A549 (cell line): ENCODE measurements around the gene ATG10. TPM values are rescaled to one million over a fixed set of nuclear protein-coding genes. Genes with fewer than 3 reads are reported as not detected.
A peak's percentile ranks its signal among the peaks of the same experiment; 100 is the strongest.

Experiments used
- ATAC-seq, 2 experiments: fragments of 200-7000 bp in 1 of 2; fragments of >200 bp in 1 of 2; cut with Nextera tagmentation in 1 of 2; cut with Tn5 transposase in 1 of 2; 3 replicates each; pipeline versions ENCODE4 v1.8.0 to v1.9.1; 2018 to 2020; ENCODE audit warnings: mild to moderate bottlenecking in 1 of 2, moderate library complexity in 1 of 2
- CTCF ChIA-PET: fragments of 300-600 bp; sonication (Branson Sonifier 250); formaldehyde crosslinking; extraction: SDS; loops from one replicate; lab custom pipeline; 2021; ENCODE audit warnings: antibody characterized with exemption, inconsistent platforms; lab: Yijun Ruan, JAX
- POLR2A ChIA-PET: fragments of 350-600 bp; formaldehyde crosslinking; extraction: SDS; loops from one replicate; lab custom pipeline; 2021; ENCODE audit warnings: antibody characterized with exemption, inconsistent platforms; lab: Yijun Ruan, JAX
- DNase-seq, 2 experiments: peaks; one replicate each; pipeline versions ENCODE4 v3.0.0 to v3.0.0-alpha.2; 2011 to 2016; ENCODE audit warnings: low read depth in 1 of 2, low spot score in 1 of 2
- FAIRE-seq: peaks from 2 replicates; lab custom pipeline; 2011; peaks lifted over from hg19 to GRCh38; lab: Jason Lieb, UNC
- H3K27ac ChIP-seq, 2 experiments: fragments of >200 bp; sonication (Bioruptor Twin); formaldehyde crosslinking; 3 replicates each; pipeline ENCODE4 v1.5.1; 2016 to 2017
- H3K4me1 ChIP-seq: fragments of >200 bp; sonication (Bioruptor Twin); formaldehyde crosslinking; 3 replicates; pipeline ENCODE4 v1.6.1; 2016
- H3K4me2 ChIP-seq: fragments of >200 bp; sonication (Bioruptor Twin); formaldehyde crosslinking; 3 replicates; pipeline ENCODE4 v1.6.1; 2016
- H3K4me3 ChIP-seq: fragments of >200 bp; sonication (Bioruptor Twin); formaldehyde crosslinking; 3 replicates; pipeline ENCODE4 v1.5.1; 2016
- H3K9me3 ChIP-seq: fragments of >200 bp; sonication (Bioruptor Twin); formaldehyde crosslinking; 3 replicates; pipeline ENCODE4 v1.6.1; 2016
- ATOH8 ChIP-seq: fragments of 250-450 bp; sonication (Bioruptor Pico); IDR thresholded peaks from 2 replicates; pipeline ENCODE4 v1.5.0; 2020; ENCODE audit warnings: low read depth, mild to moderate bottlenecking, moderate library complexity
- BHLHE40 ChIP-seq: IDR thresholded peaks from 2 replicates; pipeline ENCODE4 v1.6.1; 2012; ENCODE audit warnings: low read depth, low read length, inconsistent platforms
- CEBPB ChIP-seq, 2 experiments: fragments of >200 bp in 1 of 2; sonication (Bioruptor Twin) in 1 of 2; formaldehyde crosslinking in 1 of 2; IDR thresholded peaks; 2 replicates each; pipeline ENCODE4 v1.6.1; 2012 to 2016
- CHD2 ChIP-seq: fragments of 150-350 bp; IDR thresholded peaks from 2 replicates; pipeline ENCODE4 v1.6.1; 2014; ENCODE audit warnings: low read length; ENCODE audit not compliant: partially characterized antibody
- CHD4 ChIP-seq: fragments of 200-600 bp; sonication (generic); IDR thresholded peaks from 2 replicates; pipeline ENCODE4 v1.6.1; 2016; ENCODE audit warnings: antibody characterized with exemption, mild to moderate bottlenecking, borderline replicate concordance
- EHMT2 ChIP-seq: fragments of 200-600 bp; sonication (generic); IDR thresholded peaks from 2 replicates; pipeline ENCODE4 v1.6.1; 2016; ENCODE audit warnings: antibody characterized with exemption, low read depth, mild to moderate bottlenecking, moderate library complexity
- EP300 ChIP-seq, 2 experiments: fragments of >200 bp; sonication (Bioruptor Twin); formaldehyde crosslinking; IDR thresholded peaks; 2 replicates in 1 of 2; 3 replicates in 1 of 2; pipeline ENCODE4 v1.6.1; 2016 to 2017
- FOSL2 ChIP-seq, 2 experiments: fragments of 450-650 bp in 1 of 2; fragments of >200 bp in 1 of 2; sonication (Bioruptor Twin) in 1 of 2; formaldehyde crosslinking; IDR thresholded peaks; 2 replicates each; pipeline versions ENCODE4 v1.5.0 to v1.6.1; 2016 to 2020; ENCODE audit warnings: mild to moderate bottlenecking in 1 of 2, moderate library complexity in 1 of 2
- HOXA7 ChIP-seq: fragments of 250-450 bp; sonication (Bioruptor Pico); IDR thresholded peaks from 2 replicates; pipeline ENCODE4 v1.5.0; 2020; ENCODE audit warnings: mild to moderate bottlenecking, moderate library complexity
- KDM1A ChIP-seq: fragments of 200-600 bp; sonication (generic); IDR thresholded peaks from 2 replicates; pipeline ENCODE4 v1.6.1; 2016; ENCODE audit warnings: low read depth, mild to moderate bottlenecking
- MAZ ChIP-seq: fragments of 150-350 bp; IDR thresholded peaks from 2 replicates; pipeline ENCODE4 v1.6.1; 2014; ENCODE audit warnings: antibody characterized with exemption, low read depth, low read length, borderline replicate concordance
- NFE2L2 ChIP-seq: fragments of 150-350 bp; conservative IDR thresholded peaks from 2 replicates; pipeline ENCODE4 v1.6.1; 2014; ENCODE audit warnings: low read length
- POLR2A ChIP-seq: IDR thresholded peaks from 2 replicates; pipeline ENCODE4 v1.6.1; 2012; ENCODE audit warnings: mild to moderate bottlenecking, low read length
- RARB ChIP-seq: fragments of 250-450 bp; sonication (Bioruptor Pico); IDR thresholded peaks from 2 replicates; pipeline ENCODE4 v1.8.0; 2021; ENCODE audit warnings: mild to moderate bottlenecking, moderate library complexity
- RFX5 ChIP-seq: fragments of 450-650 bp; IDR thresholded peaks from 2 replicates; pipeline ENCODE4 v1.7.1; 2014; ENCODE audit warnings: antibody characterized with exemption, mild to moderate bottlenecking, moderate library complexity
- TFCP2L1 ChIP-seq: fragments of 250-450 bp; sonication (Bioruptor Pico); IDR thresholded peaks from 2 replicates; pipeline ENCODE4 v1.5.0; 2021; ENCODE audit warnings: mild to moderate bottlenecking
- TP53 ChIP-seq: fragments of 250-450 bp; sonication (Bioruptor Pico); IDR thresholded peaks from 2 replicates; pipeline ENCODE4 v1.5.0; 2021; ENCODE audit warnings: mild to moderate bottlenecking, moderate library complexity
- USF2 ChIP-seq: fragments of 450-650 bp; IDR thresholded peaks from 2 replicates; pipeline ENCODE4 v1.6.1; 2014; ENCODE audit warnings: antibody characterized with exemption
- ZC3H11A ChIP-seq: fragments of 450-650 bp; IDR thresholded peaks from 2 replicates; pipeline ENCODE4 v1.6.1; 2014; ENCODE audit warnings: antibody characterized with exemption, mild to moderate bottlenecking
- ZFP36 ChIP-seq: fragments of 450-650 bp; IDR thresholded peaks from 2 replicates; pipeline ENCODE4 v1.6.1; 2014; ENCODE audit warnings: borderline replicate concordance; ENCODE audit not compliant: partially characterized antibody
- ZSCAN20 ChIP-seq: fragments of 250-450 bp; sonication (Bioruptor Pico); IDR thresholded peaks from 2 replicates; pipeline ENCODE4 v1.8.0; 2022; ENCODE audit warnings: mild to moderate bottlenecking, moderate library complexity
- WGBS: methylation state at CpG from one replicate; pipeline ENCODE4 v1.1.6; 2017; ENCODE audit errors: missing lambda C conversion rate; 5-methylcytosine and 5-hydroxymethylcytosine counted together
- polyA plus RNA-seq, 4 experiments: library from polyadenylated mRNA; depleted of rRNA in 3 of 4; stranded (reverse); fragments of >200 nt; fragmentation: RNase III in 1 of 4; extraction: RNeasy Plus Mini Kit Qiagen cat#74134 plus additional on column Dnase treatment in 1 of 4; gene quantifications; 2 replicates in 3 of 4; 3 replicates in 1 of 4; pipeline ENCODE4 v1.2.3, GENCODE V29; 2011 to 2017
- TF ChIP-seq, protein P1 (sequence below): fragments of >200 bp; sonication (Bioruptor Twin); formaldehyde crosslinking; IDR thresholded peaks from 3 replicates; pipeline ENCODE4 v1.6.1; 2016
- TF ChIP-seq, protein P2 (sequence below): fragments of >200 bp; sonication (Bioruptor Twin); formaldehyde crosslinking; IDR thresholded peaks from 2 replicates; pipeline ENCODE4 v1.6.1; 2016
- TF ChIP-seq, protein P3 (sequence below): IDR thresholded peaks from 2 replicates; pipeline ENCODE4 v1.6.1; 2012
- TF ChIP-seq, protein P4 (sequence below): IDR thresholded peaks from 2 replicates; pipeline ENCODE4 v1.6.1; 2012
- TF ChIP-seq, protein P5 (sequence below): fragments of 150-350 bp; IDR thresholded peaks from 2 replicates; pipeline ENCODE4 v1.6.1; 2014; ENCODE audit warnings: low read depth, mild to moderate bottlenecking, low read length

The ATG10 gene
- polyA plus RNA-seq, 2 of the 4 experiments (the other 2 are of a cell fraction): 12.7 to 17.9 TPM

GRCh38 chr5:82095536-82095935, 123.7 kb downstream of the ATG10 start (continued):
- TF ChIP-seq ATOH8 (CRISPR knock-in tag): no peak
- no peak for TF ChIP-seq BHLHE40
- TF ChIP-seq, all 56 proteins: peak for 0

GRCh38 chr5:82096249-82096648, 124.4 kb downstream of the ATG10 start:
- no peak for FAIRE-seq
- H3K9me3 ChIP-seq: peaks cover 13% of the 10 kb centered on the region; the same call in 2 of the 3 replicates
- TF ChIP-seq, protein P1, sequence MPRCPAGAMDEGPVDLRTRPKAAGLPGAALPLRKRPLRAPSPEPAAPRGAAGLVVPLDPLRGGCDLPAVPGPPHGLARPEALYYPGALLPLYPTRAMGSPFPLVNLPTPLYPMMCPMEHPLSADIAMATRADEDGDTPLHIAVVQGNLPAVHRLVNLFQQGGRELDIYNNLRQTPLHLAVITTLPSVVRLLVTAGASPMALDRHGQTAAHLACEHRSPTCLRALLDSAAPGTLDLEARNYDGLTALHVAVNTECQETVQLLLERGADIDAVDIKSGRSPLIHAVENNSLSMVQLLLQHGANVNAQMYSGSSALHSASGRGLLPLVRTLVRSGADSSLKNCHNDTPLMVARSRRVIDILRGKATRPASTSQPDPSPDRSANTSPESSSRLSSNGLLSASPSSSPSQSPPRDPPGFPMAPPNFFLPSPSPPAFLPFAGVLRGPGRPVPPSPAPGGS: no peak
- TF ChIP-seq RFX5 (no peak), HOXA7 (CRISPR knock-in tag) (no peak), CHD4 (no peak), POLR2A (no peak), EP300 (IDR thresholded peaks at IDR 0.05) (no peak), BHLHE40 (no peak), ATOH8 (CRISPR knock-in tag) (no peak), ZSCAN20 (CRISPR knock-in tag) (no peak), TFCP2L1 (no peak), EHMT2 (no peak), CEBPB (IDR thresholded peaks at IDR 0.05) (no peak), FOSL2 (IDR thresholded peaks at IDR 0.05) (no peak), FOSL2 (CRISPR knock-in tag; IDR thresholded peaks at IDR 0.05) (no peak), MAZ (no peak), NFE2L2 (no peak)
- TF ChIP-seq, protein P2, sequence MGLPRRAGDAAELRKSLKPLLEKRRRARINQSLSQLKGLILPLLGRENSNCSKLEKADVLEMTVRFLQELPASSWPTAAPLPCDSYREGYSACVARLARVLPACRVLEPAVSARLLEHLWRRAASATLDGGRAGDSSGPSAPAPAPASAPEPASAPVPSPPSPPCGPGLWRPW: no peak
- TF ChIP-seq, protein P3, sequence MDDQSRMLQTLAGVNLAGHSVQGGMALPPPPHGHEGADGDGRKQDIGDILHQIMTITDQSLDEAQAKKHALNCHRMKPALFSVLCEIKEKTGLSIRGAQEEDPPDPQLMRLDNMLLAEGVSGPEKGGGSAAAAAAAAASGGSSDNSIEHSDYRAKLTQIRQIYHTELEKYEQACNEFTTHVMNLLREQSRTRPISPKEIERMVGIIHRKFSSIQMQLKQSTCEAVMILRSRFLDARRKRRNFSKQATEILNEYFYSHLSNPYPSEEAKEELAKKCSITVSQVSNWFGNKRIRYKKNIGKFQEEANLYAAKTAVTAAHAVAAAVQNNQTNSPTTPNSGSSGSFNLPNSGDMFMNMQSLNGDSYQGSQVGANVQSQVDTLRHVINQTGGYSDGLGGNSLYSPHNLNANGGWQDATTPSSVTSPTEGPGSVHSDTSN: no peak
- TF ChIP-seq, all 56 proteins: peak for 0
- DNase-seq: no peak
- ChIA-PET POLR2A (no interaction called here), CTCF (interaction anchor here (0.7 to 0.9 kb wide), 2 partner anchors 70 to 396 kb away, joined by 3 read pairs; no protein-coding TSS in a partner anchor)
- H3K4me2 ChIP-seq: no peak overlapping the region
- H3K4me1 ChIP-seq: peaks cover 12% of the 10 kb centered on the region
- H3K4me3 ChIP-seq: no peak overlapping the region
- ATAC-seq: no peak
- no peak overlapping the region for H3K27ac ChIP-seq

GRCh38 chr5:82100303-82101077, 128.7 kb downstream of the ATG10 start:
- ATAC-seq (peak; percentile 75 to 86), FAIRE-seq (no peak), DNase-seq (peak; percentile 1 to 43)
- no peaks in the 10 kb centered on the region for H3K9me3 ChIP-seq
- peak overlapping the region; percentile 31 to 61; a peak in 4 of 6 replicates for H3K27ac ChIP-seq
- peaks cover 20% of the 10 kb centered on the region for H3K4me1 ChIP-seq
- POLR2A ChIA-PET: interaction anchor here (0.7 to 1.6 kb wide), 3 partner anchors 64 to 129 kb away, joined by 3 to 4 read pairs (median 3); partner anchors contain the start of gene ATG10
- H3K4me2 ChIP-seq: peak overlapping the region; percentile 45
- WGBS: 91% methylated on average over 2 of the region's 2 CpGs
- H3K4me3 ChIP-seq: no peak overlapping the region
- CTCF ChIA-PET: interaction anchor here (0.6 to 1.6 kb wide), 5 partner anchors 13 to 381 kb away, joined by 3 to 6 read pairs (median 4); no protein-coding TSS in a partner anchor
- TF ChIP-seq ZFP36: no peak
- no peak for TF ChIP-seq USF2
- no peak for TF ChIP-seq TP53 (CRISPR knock-in tag)
- TF ChIP-seq, protein P4, sequence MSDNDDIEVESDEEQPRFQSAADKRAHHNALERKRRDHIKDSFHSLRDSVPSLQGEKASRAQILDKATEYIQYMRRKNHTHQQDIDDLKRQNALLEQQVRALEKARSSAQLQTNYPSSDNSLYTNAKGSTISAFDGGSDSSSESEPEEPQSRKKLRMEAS: no peak
- no peak for TF ChIP-seq CHD2
- TF ChIP-seq, protein P5, sequence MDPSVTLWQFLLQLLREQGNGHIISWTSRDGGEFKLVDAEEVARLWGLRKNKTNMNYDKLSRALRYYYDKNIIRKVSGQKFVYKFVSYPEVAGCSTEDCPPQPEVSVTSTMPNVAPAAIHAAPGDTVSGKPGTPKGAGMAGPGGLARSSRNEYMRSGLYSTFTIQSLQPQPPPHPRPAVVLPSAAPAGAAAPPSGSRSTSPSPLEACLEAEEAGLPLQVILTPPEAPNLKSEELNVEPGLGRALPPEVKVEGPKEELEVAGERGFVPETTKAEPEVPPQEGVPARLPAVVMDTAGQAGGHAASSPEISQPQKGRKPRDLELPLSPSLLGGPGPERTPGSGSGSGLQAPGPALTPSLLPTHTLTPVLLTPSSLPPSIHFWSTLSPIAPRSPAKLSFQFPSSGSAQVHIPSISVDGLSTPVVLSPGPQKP: no peak
- TF ChIP-seq ZC3H11A: no peak
- no peak for TF ChIP-seq KDM1A
- TF ChIP-seq, protein P1: no peak
- TF ChIP-seq RARB (CRISPR knock-in tag): no peak
